NCI-H748 (cell line): ENCODE results near the gene NGDN.

Experiments
- DNase-seq: peaks from one replicate; lab custom pipeline; 2025; ENCODE audit not compliant: unreplicated experiment; lab: John Stamatoyannopoulos, UW

Gene NGDN

GRCh38 chr14:23520899-23521533 lies 51.5 kb downstream of the NGDN start:
- no peak for DNase-seq

DNA sequence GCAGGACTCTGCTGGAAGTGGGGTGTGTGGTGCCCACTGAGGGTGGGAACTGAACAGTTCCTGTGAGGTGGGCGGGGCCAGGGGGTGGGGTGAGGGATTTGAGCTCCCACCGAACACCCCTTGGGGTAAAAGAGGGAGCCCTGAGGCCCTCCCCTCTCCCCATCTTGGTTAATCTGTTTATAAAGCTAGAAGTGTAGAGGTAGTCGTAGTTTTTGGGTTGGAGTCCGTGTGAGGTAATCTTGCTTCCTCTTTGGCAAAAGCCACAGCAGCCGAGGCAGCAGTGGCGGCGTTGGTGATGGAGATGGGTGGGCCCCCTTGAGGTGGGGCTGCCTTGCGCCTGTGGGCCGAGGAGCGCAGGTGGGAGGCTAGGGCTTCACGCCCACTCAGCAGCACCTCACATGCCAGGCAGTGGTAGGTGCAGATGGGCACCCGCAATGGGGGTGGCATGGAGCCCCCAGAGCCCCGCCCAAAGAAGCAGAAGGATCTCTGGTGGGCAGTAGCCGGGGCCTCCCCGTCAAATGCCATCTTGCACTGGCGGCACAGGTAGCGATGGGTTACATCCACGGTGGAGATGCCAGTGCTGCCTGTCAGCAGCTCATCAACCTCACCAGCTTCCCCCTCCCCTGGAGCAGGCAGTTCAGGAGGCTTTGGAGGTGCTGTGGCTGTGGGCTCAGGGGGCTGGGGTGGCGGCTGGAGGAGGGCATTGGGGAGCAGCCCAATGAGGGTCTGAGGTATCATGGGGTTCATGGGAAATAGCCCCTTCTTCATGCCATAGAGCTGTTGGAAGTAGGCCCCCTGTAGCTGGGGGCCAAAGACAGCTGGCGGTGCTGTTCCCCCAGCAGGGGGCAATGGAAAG lies 52.5 kb downstream of the NGDN start:
- no peak for DNase-seq

- no peak for DNase-seq
Measured at GRCh38 chr14:23522643-23523198, 53.2 kb downstream of the NGDN start.

- DNase-seq: no peak
Measured at GRCh38 chr14:23523229-23524016, 53.9 kb downstream of the NGDN start.

DNA sequence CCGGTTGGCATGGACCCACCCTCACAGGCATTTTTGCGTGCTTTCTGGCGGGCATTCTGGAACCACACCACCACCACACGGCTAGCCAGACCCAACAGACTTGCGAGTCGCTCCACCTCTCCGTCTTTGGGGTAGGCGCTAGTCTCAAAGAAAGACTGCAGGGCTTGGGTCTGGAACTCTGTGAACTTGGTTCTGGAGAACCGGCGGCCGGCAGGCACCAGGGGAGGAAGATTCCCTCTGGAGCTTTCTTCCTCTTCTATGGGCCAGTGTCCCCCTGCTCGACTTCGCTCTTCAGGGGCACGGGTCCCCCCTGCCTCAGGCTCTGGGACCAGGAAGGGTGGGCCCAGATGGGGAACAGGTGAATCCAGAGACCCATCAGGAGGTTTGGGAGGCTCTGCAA lies 55.5 kb downstream of the NGDN start:
- no peak for DNase-seq

- no peak for DNase-seq
Measured at GRCh38 chr14:23525611-23526010, 56.1 kb downstream of the NGDN start.
